HCT116 (cell line): ENCODE data around the gene PADI2. TPM values are rescaled to one million over a fixed set of nuclear protein-coding genes. Genes with fewer than 3 reads are reported as not detected.

Experiments used
- ATAC-seq: fragments of 200-7000 bp; cut with Tn5 transposase; 2 replicates; pipeline ENCODE4 v1.9.1; 2020; ENCODE audit warnings: mild to moderate bottlenecking, moderate library complexity
- BruUV-seq: library from RNA; stranded (reverse); fragments of 400-500 nt; replicated peaks from 2 replicates; lab custom pipeline; 2021; lab: Mats Ljungman, UMichigan
- CTCF ChIA-PET: fragments of 300-600 bp; sonication (Branson Sonifier 250); formaldehyde crosslinking; loops from one replicate; lab custom pipeline; 2021; ENCODE audit warnings: antibody characterized with exemption; lab: Charles Lee
- POLR2A ChIA-PET: fragments of 300-600, 350-600 bp; sonication (Branson Sonifier 250); formaldehyde crosslinking; loops from one replicate; lab custom pipeline; 2021; ENCODE audit warnings: antibody characterized with exemption; lab: Charles Lee
- RAD21 ChIA-PET, 2 experiments: fragments of 300-600 bp; sonication (Branson Sonifier 250); formaldehyde crosslinking; loops; one replicate each; lab custom pipeline; 2023; ENCODE audit warnings: low total read pairs in 2 of 2; ENCODE audit not compliant: uncharacterized antibody in 2 of 2, unreplicated experiment in 2 of 2, low non-redundant PET in 1 of 2; lab: Charles Lee
- DNase-seq: peaks from one replicate; pipeline ENCODE4 v3.0.0-alpha.2; 2010; ENCODE audit warnings: low read depth, low spot score
- H2AFZ ChIP-seq: fragments of 200-600 bp; shearing (Covaris generic), sonication (generic); 2 replicates; pipeline ENCODE4 v1.6.1; 2017; ENCODE audit warnings: low read depth, mixed run types, mixed read lengths, antibody characterized with exemption, low read length; ENCODE audit not compliant: poor library complexity, severe bottlenecking
- H3K27ac ChIP-seq: 2 replicates; pipeline ENCODE4 v1.5.1; 2012; ENCODE audit warnings: low read depth, low read length
- H3K27me3 ChIP-seq: fragments of 200-600 bp; sonication (generic); 2 replicates; pipeline ENCODE4 v1.6.1; 2016; ENCODE audit warnings: mixed run types, low read length, mixed read lengths; ENCODE audit not compliant: insufficient read depth
- H3K36me3 ChIP-seq, 2 experiments: fragments of 200-500 bp in 1 of 2; fragments of 200-600 bp in 1 of 2; sonication (Bioruptor generic) in 1 of 2; sonication (generic) in 1 of 2; 2 replicates each; pipeline versions ENCODE4 v1.5.1 to v1.6.1; 2014 to 2016; ENCODE audit warnings: low read length in 2 of 2, inconsistent platforms in 1 of 2, mixed read lengths in 1 of 2, mixed run types in 1 of 2; ENCODE audit not compliant: insufficient read depth in 2 of 2, control insufficient read depth in 1 of 2
- H3K4me1 ChIP-seq, 2 experiments: fragments of 200-600 bp in 1 of 2; sonication (generic) in 1 of 2; 2 replicates each; pipeline versions ENCODE4 v1.5.1 to v1.6.1; 2012 to 2017; ENCODE audit warnings: low read length in 2 of 2, inconsistent platforms in 1 of 2, mild to moderate bottlenecking in 1 of 2, mixed read lengths in 1 of 2, mixed run types in 1 of 2, moderate library complexity in 1 of 2; ENCODE audit not compliant: insufficient read depth in 2 of 2, control insufficient read depth in 1 of 2
- H3K4me2 ChIP-seq: fragments of 200-600 bp; sonication (generic); 2 replicates; pipeline ENCODE4 v1.6.1; 2017; ENCODE audit warnings: mixed run types, low read length, mixed read lengths
- H3K4me3 ChIP-seq, 2 experiments: fragments of 200-600 bp in 1 of 2; sonication (generic) in 1 of 2; replicated peaks in 1 of 2; 2 replicates each; pipeline ENCODE4 v1.5.1; 2011 to 2016; ENCODE audit warnings: low read length in 2 of 2, control low read depth in 1 of 2, low read depth in 1 of 2, mild to moderate bottlenecking in 1 of 2, mixed read lengths in 1 of 2, mixed run types in 1 of 2
- H3K79me2 ChIP-seq: fragments of 200-600 bp; sonication (generic); 2 replicates; pipeline ENCODE4 v1.6.1; 2017; ENCODE audit warnings: mild to moderate bottlenecking, mixed run types, low read length, moderate library complexity, mixed read lengths; ENCODE audit not compliant: insufficient read depth
- H3K9ac ChIP-seq: fragments of 200-600 bp; sonication (generic); 2 replicates; pipeline ENCODE4 v1.6.1; 2016; ENCODE audit warnings: low read length, mixed read lengths
- H3K9me2 ChIP-seq: fragments of 200-600 bp; sonication (generic), shearing (Covaris generic); 2 replicates; pipeline ENCODE4 v1.6.1; 2017; ENCODE audit warnings: mixed run types, mild to moderate bottlenecking, moderate library complexity; ENCODE audit not compliant: insufficient read depth
- H3K9me3 ChIP-seq, 2 experiments: fragments of 200-500 bp in 1 of 2; fragments of 200-600 bp in 1 of 2; sonication (Bioruptor generic) in 1 of 2; sonication (generic) in 1 of 2; 2 replicates each; pipeline ENCODE4 v1.6.1; 2014 to 2017; ENCODE audit warnings: low read length in 2 of 2, mixed read lengths in 2 of 2, inconsistent platforms in 1 of 2, low read depth in 1 of 2, mild to moderate bottlenecking in 1 of 2, mixed run types in 1 of 2, moderate library complexity in 1 of 2; ENCODE audit not compliant: control insufficient read depth in 1 of 2, insufficient read depth in 1 of 2
- H4K20me1 ChIP-seq: fragments of 200-600 bp; sonication (generic), shearing (Covaris generic); 2 replicates; pipeline ENCODE4 v1.6.1; 2017; ENCODE audit warnings: mixed run types, mild to moderate bottlenecking, moderate library complexity; ENCODE audit not compliant: insufficient read depth
- EGR1 ChIP-seq: IDR thresholded peaks from 2 replicates; pipeline ENCODE4 v1.6.1; 2012; ENCODE audit warnings: low read depth
- EZH2 ChIP-seq: fragments of 200-600 bp; sonication (generic); IDR thresholded peaks from 2 replicates; pipeline ENCODE4 v1.6.1; 2017; ENCODE audit warnings: antibody characterized with exemption, mixed run types
- EZH2phosphoT487 ChIP-seq: fragments of 200-600 bp; IDR thresholded peaks from 2 replicates; pipeline ENCODE4 v1.6.1; 2018; ENCODE audit warnings: antibody characterized with exemption, borderline replicate concordance
- JUND ChIP-seq: IDR thresholded peaks from 2 replicates; pipeline ENCODE4 v1.6.1; 2012
- POLR2A ChIP-seq: IDR thresholded peaks from 2 replicates; pipeline ENCODE4 v1.7.0; 2011; ENCODE audit warnings: borderline replicate concordance; ENCODE audit not compliant: insufficient read depth, insufficient read length; ENCODE audit errors: extremely low read depth
- POLR2AphosphoS5 ChIP-seq: IDR thresholded peaks from 2 replicates; pipeline ENCODE4 v1.6.1; 2011; ENCODE audit warnings: mild to moderate bottlenecking, low read depth, low read length, moderate library complexity
- RAD21 ChIP-seq: IDR thresholded peaks from 2 replicates; pipeline ENCODE4 v1.6.1; 2012; ENCODE audit warnings: low read depth, mild to moderate bottlenecking
- YY1 ChIP-seq: IDR thresholded peaks from 2 replicates; pipeline ENCODE4 v1.6.1; 2011; ENCODE audit warnings: low read length, low read depth, moderate library complexity, mild to moderate bottlenecking; ENCODE audit not compliant: insufficient replicate concordance; ENCODE audit errors: extremely low read depth
- intact Hi-C: fragments of 100-400 bp; cut with micrococcal nuclease; formaldehyde crosslinking; loops from 2 replicates; pipeline ENCODE4 v1.10.0; 2022
- total RNA-seq: library from RNA; stranded (reverse); gene quantifications from one replicate; pipeline ENCODE4 v1.2.1, GENCODE V29; 2021; ENCODE audit not compliant: unreplicated experiment
- TF ChIP-seq, protein P1 (sequence below): IDR thresholded peaks from 2 replicates; pipeline ENCODE4 v1.6.1; 2012
- TF ChIP-seq, protein P2 (sequence below): IDR thresholded peaks from 2 replicates; pipeline ENCODE4 v1.6.1; 2011; ENCODE audit warnings: mild to moderate bottlenecking, low read length, moderate library complexity; ENCODE audit not compliant: insufficient replicate concordance; ENCODE audit errors: extremely low read depth
- TF ChIP-seq, protein P3 (sequence below): IDR thresholded peaks from 2 replicates; pipeline ENCODE4 v1.6.1; 2012
- TF ChIP-seq, protein P4 (sequence below), 3 experiments: fragments of 200-600 bp in 1 of 3; sonication (generic) in 1 of 3; IDR thresholded peaks in 2 of 3; conservative IDR thresholded peaks in 1 of 3; 2 replicates each; pipeline ENCODE4 v1.5.1; 2012 to 2017; ENCODE audit warnings: low read depth in 2 of 3, low read length in 2 of 3, antibody characterized with exemption in 1 of 3, borderline replicate concordance in 1 of 3, control low read depth in 1 of 3, mild to moderate bottlenecking in 1 of 3, mixed read lengths in 1 of 3, mixed run types in 1 of 3, moderate library complexity in 1 of 3; ENCODE audit not compliant: insufficient read depth in 1 of 3

The PADI2 gene
- total RNA-seq, 1 experiment from 2014 or later = 2.7 TPM

DNA sequence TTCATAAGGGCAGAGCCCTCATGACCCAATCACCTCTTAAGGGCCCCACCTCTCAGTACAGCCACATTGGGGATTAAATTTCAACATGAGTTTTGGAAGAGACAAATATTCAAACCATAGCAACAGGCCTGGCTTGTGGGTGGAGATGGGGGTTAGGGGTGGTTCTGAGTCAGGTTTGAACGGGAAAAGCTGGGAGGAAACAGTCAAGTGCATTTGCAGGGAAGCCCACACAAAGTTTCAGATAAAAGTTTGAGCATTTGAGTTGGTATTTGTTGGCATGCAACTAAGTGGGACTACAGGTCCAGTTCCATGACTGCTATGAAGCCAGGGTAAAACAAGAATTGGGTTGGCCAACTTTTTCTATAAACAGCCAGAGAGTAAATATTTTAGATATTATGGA, 21.0 kb upstream of the PADI2 start:
- RAD21 ChIA-PET = no interaction called here
- H3K9me2 ChIP-seq = no peaks in the 10 kb centered on the region
- no TSS peak for BruUV-seq
- H3K9me3 ChIP-seq = no peaks in the 10 kb centered on the region
- H3K36me3 ChIP-seq = no peaks in the 10 kb centered on the region
- no peak overlapping the region for H3K27ac ChIP-seq
- CTCF ChIA-PET = no interaction called here
- ATAC-seq = no peak
- DNase-seq = no peak
- POLR2A ChIA-PET = no interaction called here
- no peak overlapping the region for H2AFZ ChIP-seq
- H3K4me3 ChIP-seq = no peak overlapping the region
- H3K4me2 ChIP-seq = no peak overlapping the region
- H3K9ac ChIP-seq = no peak overlapping the region
- H4K20me1 ChIP-seq = no peaks in the 10 kb centered on the region
- no peaks in the 10 kb centered on the region for H3K79me2 ChIP-seq
- intact Hi-C loops = no loop called here
- no peak for TF ChIP-seq POLR2AphosphoS5
- no peak for TF ChIP-seq EZH2phosphoT487
- TF ChIP-seq JUND = no peak
- no peak for TF ChIP-seq POLR2A
- TF ChIP-seq, all 23 proteins: peak for 0
- no peaks in the 10 kb centered on the region for H3K4me1 ChIP-seq
- H3K27me3 ChIP-seq = peaks cover 13% of the 10 kb centered on the region; the same call in 1 of the 2 replicates

DNA sequence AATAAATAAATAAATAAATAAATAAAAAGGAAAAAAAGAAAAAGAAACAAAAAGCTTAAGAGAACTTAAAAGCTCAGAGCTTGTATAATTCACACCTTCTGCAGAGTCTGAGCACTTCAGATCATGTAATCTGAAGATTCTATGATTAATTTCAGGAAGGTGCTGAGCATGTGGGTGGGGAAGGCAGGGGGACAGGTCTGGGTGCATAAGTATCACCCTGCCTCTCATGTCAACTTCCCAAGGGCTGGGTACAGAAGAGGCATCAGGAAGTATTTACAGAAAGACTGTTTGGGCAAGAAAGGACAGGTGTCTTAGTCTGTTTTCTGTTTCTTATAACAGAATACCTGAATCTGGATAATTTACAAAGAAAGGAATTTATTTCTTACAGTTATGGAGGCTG, 20.4 kb upstream of the PADI2 start:
- intact Hi-C loops = no loop called here
- RAD21 ChIA-PET = no interaction called here
- H3K4me3 ChIP-seq = no peak overlapping the region
- DNase-seq = no peak
- no peaks in the 10 kb centered on the region for H3K9me2 ChIP-seq
- CTCF ChIA-PET = no interaction called here
- peaks cover 13% of the 10 kb centered on the region; the same call in 1 of the 2 replicates for H3K27me3 ChIP-seq
- BruUV-seq = no TSS peak
- ATAC-seq = no peak
- H3K4me1 ChIP-seq = no peaks in the 10 kb centered on the region
- no peaks in the 10 kb centered on the region for H3K9me3 ChIP-seq
- no peak overlapping the region for H3K27ac ChIP-seq
- H4K20me1 ChIP-seq = no peaks in the 10 kb centered on the region
- H3K9ac ChIP-seq = no peak overlapping the region
- POLR2A ChIA-PET = no interaction called here
- no peak overlapping the region for H3K4me2 ChIP-seq
- H3K79me2 ChIP-seq = no peaks in the 10 kb centered on the region
- H3K36me3 ChIP-seq = no peaks in the 10 kb centered on the region
- no peak for TF ChIP-seq RAD21
- no peak for TF ChIP-seq EGR1
- no peak for TF ChIP-seq EZH2
- TF ChIP-seq, protein P1, sequence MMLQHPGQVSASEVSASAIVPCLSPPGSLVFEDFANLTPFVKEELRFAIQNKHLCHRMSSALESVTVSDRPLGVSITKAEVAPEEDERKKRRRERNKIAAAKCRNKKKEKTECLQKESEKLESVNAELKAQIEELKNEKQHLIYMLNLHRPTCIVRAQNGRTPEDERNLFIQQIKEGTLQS = no peak
- TF ChIP-seq, protein P2, sequence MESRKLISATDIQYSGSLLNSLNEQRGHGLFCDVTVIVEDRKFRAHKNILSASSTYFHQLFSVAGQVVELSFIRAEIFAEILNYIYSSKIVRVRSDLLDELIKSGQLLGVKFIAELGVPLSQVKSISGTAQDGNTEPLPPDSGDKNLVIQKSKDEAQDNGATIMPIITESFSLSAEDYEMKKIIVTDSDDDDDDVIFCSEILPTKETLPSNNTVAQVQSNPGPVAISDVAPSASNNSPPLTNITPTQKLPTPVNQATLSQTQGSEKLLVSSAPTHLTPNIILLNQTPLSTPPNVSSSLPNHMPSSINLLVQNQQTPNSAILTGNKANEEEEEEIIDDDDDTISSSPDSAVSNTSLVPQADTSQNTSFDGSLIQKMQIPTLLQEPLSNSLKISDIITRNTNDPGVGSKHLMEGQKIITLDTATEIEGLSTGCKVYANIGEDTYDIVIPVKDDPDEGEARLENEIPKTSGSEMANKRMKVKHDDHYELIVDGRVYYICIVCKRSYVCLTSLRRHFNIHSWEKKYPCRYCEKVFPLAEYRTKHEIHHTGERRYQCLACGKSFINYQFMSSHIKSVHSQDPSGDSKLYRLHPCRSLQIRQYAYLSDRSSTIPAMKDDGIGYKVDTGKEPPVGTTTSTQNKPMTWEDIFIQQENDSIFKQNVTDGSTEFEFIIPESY = no peak
- TF ChIP-seq, protein P3, sequence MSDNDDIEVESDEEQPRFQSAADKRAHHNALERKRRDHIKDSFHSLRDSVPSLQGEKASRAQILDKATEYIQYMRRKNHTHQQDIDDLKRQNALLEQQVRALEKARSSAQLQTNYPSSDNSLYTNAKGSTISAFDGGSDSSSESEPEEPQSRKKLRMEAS = no peak
- TF ChIP-seq, protein P4, sequence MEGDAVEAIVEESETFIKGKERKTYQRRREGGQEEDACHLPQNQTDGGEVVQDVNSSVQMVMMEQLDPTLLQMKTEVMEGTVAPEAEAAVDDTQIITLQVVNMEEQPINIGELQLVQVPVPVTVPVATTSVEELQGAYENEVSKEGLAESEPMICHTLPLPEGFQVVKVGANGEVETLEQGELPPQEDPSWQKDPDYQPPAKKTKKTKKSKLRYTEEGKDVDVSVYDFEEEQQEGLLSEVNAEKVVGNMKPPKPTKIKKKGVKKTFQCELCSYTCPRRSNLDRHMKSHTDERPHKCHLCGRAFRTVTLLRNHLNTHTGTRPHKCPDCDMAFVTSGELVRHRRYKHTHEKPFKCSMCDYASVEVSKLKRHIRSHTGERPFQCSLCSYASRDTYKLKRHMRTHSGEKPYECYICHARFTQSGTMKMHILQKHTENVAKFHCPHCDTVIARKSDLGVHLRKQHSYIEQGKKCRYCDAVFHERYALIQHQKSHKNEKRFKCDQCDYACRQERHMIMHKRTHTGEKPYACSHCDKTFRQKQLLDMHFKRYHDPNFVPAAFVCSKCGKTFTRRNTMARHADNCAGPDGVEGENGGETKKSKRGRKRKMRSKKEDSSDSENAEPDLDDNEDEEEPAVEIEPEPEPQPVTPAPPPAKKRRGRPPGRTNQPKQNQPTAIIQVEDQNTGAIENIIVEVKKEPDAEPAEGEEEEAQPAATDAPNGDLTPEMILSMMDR (IDR thresholded peaks at IDR 0.05 in 2 of 3, conservative IDR thresholded peaks at IDR 0.05 in 1 of 3; ENCODE audit: borderline replicate concordance in 1 of 3, insufficient read depth in 1 of 3, low read depth in 2 of 3, low read length in 2 of 3) = no peak
- TF ChIP-seq YY1 = no peak
- H2AFZ ChIP-seq = no peak overlapping the region
